ENCODE data around the gene FRZB. TPM values are rescaled to one million over a fixed set of nuclear protein-coding genes. Genes with fewer than 3 reads are reported as not detected.

The FRZB gene
- polyA plus RNA-seq, 5 donors: 2.3 to 4.0 (median 2.6) TPM

DNA sequence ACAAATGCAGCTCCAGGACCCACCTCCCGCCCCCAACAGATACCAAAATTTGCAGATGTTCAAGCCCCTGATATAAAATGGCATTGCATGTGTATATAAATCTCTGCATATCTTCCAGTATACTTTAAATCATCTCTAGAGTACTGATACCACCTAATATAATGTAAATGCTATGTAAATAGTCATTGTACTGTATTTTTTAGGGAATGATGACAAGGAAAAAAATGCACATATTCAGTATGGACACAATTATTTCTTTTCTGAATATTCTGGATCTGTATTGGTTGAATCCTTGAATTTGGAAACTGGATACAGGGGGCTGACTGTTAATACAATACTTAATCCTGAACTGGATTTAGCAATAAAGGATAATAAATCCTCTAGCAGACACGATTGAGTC, 67.7 kb downstream of the FRZB start:
- DNase-seq: no peak

DNA sequence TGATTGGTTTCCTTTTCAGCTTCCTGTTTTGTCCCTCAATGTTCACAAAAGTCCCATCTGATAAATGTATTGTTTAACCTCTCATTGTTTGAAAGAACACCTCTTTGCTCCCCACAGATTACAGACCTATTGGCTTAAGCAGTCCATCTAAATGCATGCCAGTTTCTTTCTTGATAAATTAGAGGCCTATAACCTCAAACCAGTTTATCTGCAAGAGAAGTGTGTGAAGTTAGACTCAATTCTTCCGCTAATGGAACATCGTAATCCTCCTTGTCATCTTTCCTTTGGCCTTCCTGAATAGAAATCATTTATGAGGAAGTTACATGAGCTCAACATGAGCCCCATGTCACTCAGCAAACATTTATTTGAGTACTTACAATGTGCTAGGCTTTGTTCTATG, 74.0 kb downstream of the FRZB start:
- DNase-seq: no peak

DNA sequence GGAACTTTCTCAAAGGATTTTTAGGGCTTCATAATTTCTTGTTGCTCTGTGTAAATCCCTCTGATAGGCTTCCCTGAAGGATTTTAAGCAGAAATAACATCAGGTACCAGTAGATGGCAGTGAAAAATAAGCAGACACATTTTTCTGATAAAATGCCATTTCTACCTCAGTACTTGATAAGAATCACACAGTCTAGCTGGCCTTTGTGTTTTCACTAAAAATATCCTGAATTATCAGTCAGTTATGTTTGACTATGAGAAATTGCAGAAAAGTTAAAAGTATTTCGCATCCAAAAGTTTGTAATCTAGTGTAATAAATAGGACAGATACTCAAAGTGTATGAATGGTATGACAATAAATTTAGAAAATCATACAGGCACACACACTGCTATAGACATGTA, 81.7 kb downstream of the FRZB start:
- no peak for DNase-seq

DNA sequence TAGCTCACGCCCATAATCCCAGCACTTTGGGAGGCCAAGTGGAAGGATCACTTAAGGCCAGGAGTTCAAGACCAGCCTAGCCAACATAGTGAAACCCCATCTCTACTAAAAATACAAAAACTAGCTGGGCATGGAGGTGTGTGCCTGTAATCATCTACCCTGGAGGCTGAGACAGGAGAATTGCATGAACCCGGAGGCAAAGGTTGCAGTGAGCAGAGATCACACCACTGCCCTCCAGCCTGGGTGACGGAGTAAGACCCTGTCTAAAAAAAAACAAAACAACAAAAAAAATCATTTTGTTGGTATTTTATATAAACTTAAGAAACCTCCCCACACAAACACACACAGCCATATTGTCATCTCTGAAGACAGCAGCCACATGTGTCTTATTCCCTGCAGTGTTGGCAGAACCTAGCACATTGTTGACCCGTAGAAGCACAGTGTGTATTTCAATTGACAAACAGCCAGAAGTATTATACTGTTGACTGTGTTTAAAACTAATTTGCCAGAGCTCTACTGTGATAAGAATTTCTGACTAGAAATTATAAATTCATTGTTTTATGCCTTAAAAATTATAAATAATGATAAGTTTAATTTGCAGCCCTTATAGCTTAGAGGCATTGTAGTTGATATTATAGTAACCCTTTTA, 82.3 kb downstream of the FRZB start:
- DNase-seq: no peak

Other genes with a start within 250 kb of the FRZB start
- 100 to 1,000 TPM in 4 of 5 donors, 10 to 100 TPM in 1; 94.2 to 148 (median 134) TPM for gene DNAJC10, start 150.4 kb downstream of the FRZB start, polyA plus RNA-seq (ENCODE audit: insufficient read depth in 1 of 5, insufficient read length in 5 of 5, low replicate concordance in 1 of 5)
- 100 to 1,000 TPM in 4 of 5 donors, 10 to 100 TPM in 1; 86.0 to 126 (median 116) TPM for gene NCKAP1, start 171.8 kb upstream of the FRZB start, polyA plus RNA-seq (ENCODE audit: insufficient read depth in 1 of 5, insufficient read length in 5 of 5, low replicate concordance in 1 of 5)
- gene DUSP19, start 212.1 kb upstream of the FRZB start, polyA plus RNA-seq (ENCODE audit: insufficient read depth in 1 of 5, insufficient read length in 5 of 5, low replicate concordance in 1 of 5): 1 to 10 TPM; 2.8 to 6.3 (median 5.3) TPM